ENCODE data around the gene TET1. TPM values are rescaled to one million over a fixed set of nuclear protein-coding genes. Genes with fewer than 3 reads are reported as not detected.
A peak's percentile ranks its signal among the peaks of the same experiment; 100 is the strongest.

The TET1 gene
- total and polyA plus RNA-seq, 8 donors: 1.5 to 20.7 (median 15.7) TPM

- peak overlapping the region; percentile 76 to 94 for H3K27ac ChIP-seq
- DNase-seq (peak in 1 of 4 donors; percentile 6), ATAC-seq (peak; percentile 68)
- intact Hi-C loops (cut with DNase I): no loop called here
- H3K36me3 ChIP-seq: peaks cover 0 to 21% of the 10 kb centered on the region in 2 donors
- H3K9me3 ChIP-seq: no peaks in the 10 kb centered on the region
- H3K4me3 ChIP-seq: peak overlapping the region; percentile 79 to 90
- TF ChIP-seq CTCF (IDR thresholded peaks at IDR 0.05): no peak
- peaks cover 0 to 18% of the 10 kb centered on the region in 2 donors for H3K4me1 ChIP-seq
- H3K27me3 ChIP-seq: no peaks in the 10 kb centered on the region
Measured at GRCh38 chr10:68526634-68527307, 33.4 kb upstream of the TET1 start.

- TF ChIP-seq CTCF (IDR thresholded peaks at IDR 0.05): no peak
- no peaks in the 10 kb centered on the region for H3K36me3 ChIP-seq
- no peaks in the 10 kb centered on the region for H3K9me3 ChIP-seq
- ATAC-seq: no peak
- H3K27me3 ChIP-seq: no peaks in the 10 kb centered on the region
- H3K4me3 ChIP-seq: no peak overlapping the region
- DNase-seq: no peak
- intact Hi-C loops (cut with DNase I): no loop called here
- no peaks in the 10 kb centered on the region for H3K4me1 ChIP-seq
- no peak overlapping the region for H3K27ac ChIP-seq
Measured at GRCh38 chr10:68536973-68537372, 23.2 kb upstream of the TET1 start.

- no peaks in the 10 kb centered on the region for H3K27me3 ChIP-seq
- intact Hi-C loops (cut with DNase I): no loop called here
- H3K4me3 ChIP-seq: no peak overlapping the region
- no peak for TF ChIP-seq CTCF (IDR thresholded peaks at IDR 0.05)
- DNase-seq: no peak
- no peaks in the 10 kb centered on the region for H3K4me1 ChIP-seq
- no peak overlapping the region for H3K27ac ChIP-seq
- H3K36me3 ChIP-seq: no peaks in the 10 kb centered on the region
- ATAC-seq: no peak
- H3K9me3 ChIP-seq: no peaks in the 10 kb centered on the region
Measured at GRCh38 chr10:68537796-68538195, 22.3 kb upstream of the TET1 start.

GRCh38 chr10:68543004-68543918 is 16.9 kb upstream of the TET1 start:
- no peaks in the 10 kb centered on the region for H3K9me3 ChIP-seq
- DNase-seq: no peak
- TF ChIP-seq CTCF (IDR thresholded peaks at IDR 0.05): no peak
- H3K4me1 ChIP-seq: no peaks in the 10 kb centered on the region
- no peaks in the 10 kb centered on the region for H3K36me3 ChIP-seq
- ATAC-seq: peak; percentile 24
- H3K4me3 ChIP-seq: no peak overlapping the region
- H3K27ac ChIP-seq: peak overlapping the region in 1 of 2 donors; percentile 26
- intact Hi-C loops (cut with DNase I): no loop called here
- H3K27me3 ChIP-seq: no peaks in the 10 kb centered on the region

- Histone ChIP-seq H3K4me1 (no peaks in the 10 kb centered on the region), H3K27me3 (no peaks in the 10 kb centered on the region), H3K27ac (no peak overlapping the region), H3K4me3 (no peak overlapping the region), H3K9me3 (no peaks in the 10 kb centered on the region), H3K36me3 (no peaks in the 10 kb centered on the region)
- intact Hi-C loops (cut with DNase I): no loop called here
- peak; percentile 69 to 72 for TF ChIP-seq CTCF (IDR thresholded peaks at IDR 0.05)
- DNase-seq (peak in 2 of 4 donors; percentile 54 to 77), ATAC-seq (peak; percentile 95)
Measured at GRCh38 chr10:68550747-68551411, 9.3 kb upstream of the TET1 start.
